ENCODE results near the gene GNG7. TPM values are rescaled to one million over a fixed set of nuclear protein-coding genes. Genes with fewer than 3 reads are reported as not detected.

GNG7 gene
- total RNA-seq, 1 donor from 2014 or later: 11.3 TPM

DNA sequence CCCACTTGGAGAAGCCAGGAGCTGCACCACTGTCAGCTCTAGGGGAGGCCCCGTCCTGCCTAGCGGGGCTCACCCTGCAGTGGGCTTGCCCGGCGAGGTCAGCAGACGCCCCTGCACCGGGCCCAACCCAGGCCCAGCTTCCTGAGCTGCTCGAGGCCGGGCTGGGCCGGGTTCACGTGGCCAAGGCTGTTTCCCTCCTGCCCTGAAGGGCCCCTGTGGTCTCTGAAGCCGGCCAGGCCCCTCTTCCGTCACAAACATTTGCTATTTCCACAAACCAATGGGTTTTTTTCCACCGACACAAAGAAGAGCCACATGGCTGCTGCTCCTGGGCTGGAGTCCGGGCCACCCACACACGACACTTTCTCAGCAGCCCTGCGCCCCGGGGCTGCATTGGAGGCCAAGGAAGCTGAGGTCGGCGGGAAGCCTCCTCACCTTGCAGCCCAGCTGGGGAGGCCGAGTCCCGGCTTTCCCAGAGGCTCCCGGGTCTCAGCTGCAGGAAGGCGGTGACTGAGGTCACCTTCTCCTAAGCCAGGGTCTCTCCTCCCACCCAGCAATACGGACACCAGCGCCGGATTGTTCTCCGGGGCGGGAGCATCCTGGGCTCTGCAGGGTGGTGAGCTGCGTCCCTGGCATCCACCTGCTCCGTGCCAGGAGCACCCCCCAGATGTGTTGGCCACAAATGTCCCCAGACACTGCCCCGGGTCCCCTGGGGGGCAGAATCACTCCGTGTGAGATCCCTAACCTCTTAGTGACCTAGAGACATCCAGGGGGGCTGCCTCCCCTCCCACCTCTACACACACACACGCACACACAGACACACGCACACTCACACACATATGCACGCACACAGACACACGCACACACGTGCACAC lies 146.0 kb downstream of the GNG7 start:
- no peaks in the 10 kb centered on the region for H3K36me3 Mint-ChIP-seq (ENCODE audit: insufficient read depth)
- H3K27ac Mint-ChIP-seq: peak overlapping the region; percentile 7
- no peak overlapping the region for H3K4me3 Mint-ChIP-seq (ENCODE audit: low read depth)
- TF ChIP-seq, protein P1, sequence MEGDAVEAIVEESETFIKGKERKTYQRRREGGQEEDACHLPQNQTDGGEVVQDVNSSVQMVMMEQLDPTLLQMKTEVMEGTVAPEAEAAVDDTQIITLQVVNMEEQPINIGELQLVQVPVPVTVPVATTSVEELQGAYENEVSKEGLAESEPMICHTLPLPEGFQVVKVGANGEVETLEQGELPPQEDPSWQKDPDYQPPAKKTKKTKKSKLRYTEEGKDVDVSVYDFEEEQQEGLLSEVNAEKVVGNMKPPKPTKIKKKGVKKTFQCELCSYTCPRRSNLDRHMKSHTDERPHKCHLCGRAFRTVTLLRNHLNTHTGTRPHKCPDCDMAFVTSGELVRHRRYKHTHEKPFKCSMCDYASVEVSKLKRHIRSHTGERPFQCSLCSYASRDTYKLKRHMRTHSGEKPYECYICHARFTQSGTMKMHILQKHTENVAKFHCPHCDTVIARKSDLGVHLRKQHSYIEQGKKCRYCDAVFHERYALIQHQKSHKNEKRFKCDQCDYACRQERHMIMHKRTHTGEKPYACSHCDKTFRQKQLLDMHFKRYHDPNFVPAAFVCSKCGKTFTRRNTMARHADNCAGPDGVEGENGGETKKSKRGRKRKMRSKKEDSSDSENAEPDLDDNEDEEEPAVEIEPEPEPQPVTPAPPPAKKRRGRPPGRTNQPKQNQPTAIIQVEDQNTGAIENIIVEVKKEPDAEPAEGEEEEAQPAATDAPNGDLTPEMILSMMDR (IDR thresholded peaks at IDR 0.05; ENCODE audit: unreplicated experiment): no peak
- no peaks in the 10 kb centered on the region for H3K9me3 Mint-ChIP-seq (ENCODE audit: low read depth)
- H3K4me1 Mint-ChIP-seq (ENCODE audit: low read depth): no peaks in the 10 kb centered on the region
- DNase-seq (ENCODE audit: low spot score, unreplicated experiment): no peak
- no peaks in the 10 kb centered on the region for H3K27me3 Mint-ChIP-seq

DNA sequence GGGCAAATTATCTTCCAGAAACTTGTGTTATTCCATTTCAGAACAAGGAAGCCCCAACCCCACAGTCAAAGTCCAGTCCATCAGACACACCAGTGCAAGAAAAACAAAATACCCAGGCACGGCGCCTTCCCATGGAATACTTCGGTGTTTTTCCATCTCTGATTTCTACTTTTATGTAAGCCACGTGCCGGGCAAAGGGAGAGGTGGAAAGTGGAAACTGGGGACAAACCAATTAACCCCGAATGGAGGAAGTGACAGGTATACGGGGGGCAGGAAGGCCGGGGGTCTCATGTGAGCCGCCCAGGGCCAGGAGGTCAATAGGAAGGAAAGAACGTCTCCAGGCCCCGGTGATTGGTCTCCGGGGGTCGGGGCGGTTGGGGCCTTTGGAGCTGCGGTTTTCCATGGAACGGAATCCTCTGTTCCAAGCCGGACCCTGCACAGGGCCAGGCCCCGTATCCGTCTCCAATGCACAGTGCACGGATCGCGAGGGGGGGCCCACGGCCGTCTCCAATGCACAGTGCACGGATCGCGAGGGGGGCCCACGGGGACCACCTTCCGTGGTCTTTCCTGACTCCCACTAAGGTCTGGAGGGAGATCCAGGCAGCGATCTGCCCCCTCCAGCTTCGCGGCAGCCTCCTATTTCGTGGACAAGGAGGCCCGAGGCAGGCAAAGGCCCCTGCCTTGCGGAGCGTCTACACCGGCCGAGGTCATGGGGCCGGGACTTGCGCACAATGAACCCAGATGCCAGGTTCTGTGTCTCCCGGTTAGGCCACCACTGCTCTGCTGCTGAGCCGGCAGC lies 146.9 kb downstream of the GNG7 start:
- Mint-ChIP-seq H3K9me3 (ENCODE audit: low read depth) (no peaks in the 10 kb centered on the region), H3K4me1 (ENCODE audit: low read depth) (no peaks in the 10 kb centered on the region), H3K36me3 (ENCODE audit: insufficient read depth) (no peaks in the 10 kb centered on the region), H3K4me3 (ENCODE audit: low read depth) (no peak overlapping the region), H3K27me3 (no peaks in the 10 kb centered on the region), H3K27ac (no peak overlapping the region)
- TF ChIP-seq, protein P1 (IDR thresholded peaks at IDR 0.05; ENCODE audit: unreplicated experiment): no peak
- no peak for DNase-seq (ENCODE audit: low spot score, unreplicated experiment)

DNA sequence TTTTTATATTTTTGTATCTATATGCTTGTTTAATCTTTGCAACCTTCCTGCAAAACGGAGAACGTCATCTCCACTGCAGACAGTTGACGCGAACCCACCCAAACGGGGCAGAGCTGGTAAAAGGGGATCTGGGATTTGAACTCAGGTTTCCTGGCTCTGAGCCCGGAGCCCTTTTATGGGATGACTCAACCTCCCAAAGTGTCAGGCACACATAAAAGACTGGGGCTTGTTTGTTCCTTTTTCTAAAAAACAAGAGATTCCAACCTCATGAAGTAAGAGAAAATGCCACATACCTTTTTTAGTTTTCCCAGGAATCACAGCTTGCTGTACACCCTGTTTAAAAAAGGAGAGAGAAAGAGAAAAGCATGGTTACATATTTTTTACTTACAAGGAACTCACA lies 147.6 kb downstream of the GNG7 start:
- Mint-ChIP-seq H3K27ac (no peak overlapping the region), H3K4me3 (ENCODE audit: low read depth) (no peak overlapping the region), H3K9me3 (ENCODE audit: low read depth) (no peaks in the 10 kb centered on the region), H3K4me1 (ENCODE audit: low read depth) (no peaks in the 10 kb centered on the region), H3K27me3 (no peaks in the 10 kb centered on the region), H3K36me3 (ENCODE audit: insufficient read depth) (no peaks in the 10 kb centered on the region)
- TF ChIP-seq, protein P1 (IDR thresholded peaks at IDR 0.05; ENCODE audit: unreplicated experiment): no peak
- no peak for DNase-seq (ENCODE audit: low spot score, unreplicated experiment)

DNA sequence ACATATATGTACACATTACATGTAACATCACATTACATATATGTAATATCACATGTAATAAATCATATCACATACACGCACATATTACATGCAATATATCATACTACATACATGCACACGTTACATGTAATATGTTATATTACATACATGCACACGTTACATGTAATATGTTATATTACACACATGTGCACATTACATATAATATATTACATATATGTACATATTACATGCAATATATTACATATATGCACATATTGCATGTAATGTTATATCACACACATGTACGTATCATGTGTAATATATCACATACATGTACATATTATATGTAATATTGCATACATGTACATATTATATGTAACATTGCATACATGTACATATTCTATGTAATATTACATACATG lies 149.0 kb downstream of the GNG7 start:
- Mint-ChIP-seq H3K4me1 (ENCODE audit: low read depth) (no peaks in the 10 kb centered on the region), H3K36me3 (ENCODE audit: insufficient read depth) (no peaks in the 10 kb centered on the region), H3K27ac (no peak overlapping the region), H3K27me3 (no peaks in the 10 kb centered on the region), H3K9me3 (ENCODE audit: low read depth) (no peaks in the 10 kb centered on the region), H3K4me3 (ENCODE audit: low read depth) (no peak overlapping the region)
- DNase-seq (ENCODE audit: low spot score, unreplicated experiment): no peak
- TF ChIP-seq, protein P1 (IDR thresholded peaks at IDR 0.05; ENCODE audit: unreplicated experiment): no peak

DNA sequence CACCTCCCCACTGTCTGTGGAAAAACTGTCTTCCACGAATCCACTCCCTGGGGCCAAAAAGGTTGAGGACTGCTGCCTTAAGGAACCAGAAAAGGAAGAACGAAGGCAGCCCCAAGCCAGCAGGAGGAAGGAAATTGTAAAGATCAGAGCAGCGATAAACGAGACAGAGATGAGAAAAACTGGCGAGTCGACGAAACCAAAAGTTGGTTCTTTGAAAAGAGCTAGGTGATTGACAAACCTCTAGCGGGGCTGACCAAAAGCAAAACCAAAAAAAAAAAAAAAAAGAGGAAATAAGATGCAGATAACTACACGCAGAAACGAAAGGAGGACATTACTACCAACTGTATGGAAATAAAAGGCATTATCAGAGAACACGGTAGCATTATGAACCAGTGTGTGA lies 149.6 kb downstream of the GNG7 start:
- no peaks in the 10 kb centered on the region for H3K27me3 Mint-ChIP-seq
- DNase-seq (ENCODE audit: low spot score, unreplicated experiment): no peak
- no peaks in the 10 kb centered on the region for H3K4me1 Mint-ChIP-seq (ENCODE audit: low read depth)
- no peak overlapping the region for H3K4me3 Mint-ChIP-seq (ENCODE audit: low read depth)
- H3K27ac Mint-ChIP-seq: no peak overlapping the region
- H3K36me3 Mint-ChIP-seq (ENCODE audit: insufficient read depth): no peaks in the 10 kb centered on the region
- TF ChIP-seq, protein P1 (IDR thresholded peaks at IDR 0.05; ENCODE audit: unreplicated experiment): no peak
- H3K9me3 Mint-ChIP-seq (ENCODE audit: low read depth): no peaks in the 10 kb centered on the region
